GM12864 (cell line): Measurements from ENCODE around the gene DDX41.

Experiments used
- DNase-seq: peaks from one replicate; pipeline ENCODE4 v3.0.0-alpha.2; 2011; ENCODE audit warnings: low read depth
- H3K4me3 ChIP-seq: 2 replicates; pipeline ENCODE4 v1.5.1; 2011; ENCODE audit warnings: mild to moderate bottlenecking, low read depth, low read length, control low read depth
- CTCF ChIP-seq: IDR thresholded peaks from 2 replicates; pipeline ENCODE4 v1.5.1; 2011; ENCODE audit warnings: low read depth, mild to moderate bottlenecking, moderate library complexity, low read length, control low read depth, inconsistent platforms; ENCODE audit errors: missing control alignments

Gene DDX41

DNA sequence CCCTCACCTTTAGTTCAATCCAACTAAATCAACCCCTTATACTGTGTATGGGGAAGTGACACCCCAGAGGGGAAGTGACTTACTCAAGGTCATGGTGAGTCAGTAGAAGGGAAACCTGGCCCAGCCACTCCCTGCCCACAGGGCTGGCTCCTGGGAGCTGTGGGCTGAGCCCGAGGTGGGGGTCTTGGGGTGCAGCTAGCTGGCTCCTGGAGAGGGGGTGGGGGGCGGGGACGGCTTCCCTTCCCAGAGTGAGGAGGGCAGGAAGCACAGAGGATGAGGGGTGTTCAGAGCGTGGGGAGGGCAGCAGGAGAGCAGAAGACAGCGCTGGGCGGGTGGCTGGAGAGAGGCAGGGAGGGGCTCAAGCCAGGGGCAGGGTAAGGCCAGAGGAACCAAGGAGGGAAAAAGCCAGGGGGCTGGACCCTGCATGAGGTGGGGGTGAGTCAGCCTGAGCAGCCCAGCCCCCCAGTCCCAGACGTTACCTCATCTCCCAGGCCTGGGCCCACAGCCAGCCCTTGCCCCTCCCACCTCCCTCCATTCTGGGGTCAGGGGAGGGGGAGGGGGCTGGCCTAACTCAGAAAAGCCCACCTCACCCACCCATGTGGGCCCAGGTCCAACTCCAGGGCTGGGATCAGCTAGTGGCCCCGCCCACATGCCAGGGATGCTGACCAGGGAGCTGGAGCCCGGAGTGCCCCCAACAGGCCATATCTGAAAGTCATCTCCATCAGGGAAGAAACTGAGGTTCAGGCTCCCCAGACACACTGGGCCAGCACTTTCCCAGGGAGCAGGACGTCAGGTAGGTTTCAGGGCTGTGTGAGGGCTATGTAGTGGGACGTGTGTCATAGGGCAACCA is 22.2 kb downstream of the DDX41 start:
- DNase-seq, result no peak
- TF ChIP-seq CTCF, result no peak
- H3K4me3 ChIP-seq, result no peak overlapping the region

- TF ChIP-seq CTCF, result no peak
- no peak overlapping the region for H3K4me3 ChIP-seq
- no peak for DNase-seq
Measured at GRCh38 chr5:177493795-177494345, 22.9 kb downstream of the DDX41 start.

DNA sequence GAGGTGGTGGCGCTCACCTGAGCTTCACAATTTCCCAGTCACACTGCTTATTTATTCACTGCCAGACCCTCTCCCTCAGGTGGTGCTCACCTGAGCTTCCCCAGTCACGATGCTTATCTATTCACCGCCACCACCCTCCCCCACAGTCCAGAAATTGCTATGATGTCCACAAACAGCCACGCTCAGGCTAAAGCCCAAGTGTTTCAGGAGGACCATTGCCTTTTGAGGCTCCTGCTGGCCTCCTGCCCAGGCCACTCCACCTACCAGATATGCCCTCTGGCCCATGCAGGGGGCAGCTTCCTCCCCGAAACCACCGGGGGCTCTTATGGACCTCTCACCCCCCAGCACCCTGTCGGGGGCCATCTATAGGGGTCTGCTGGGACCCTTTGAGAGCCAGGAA is 23.9 kb downstream of the DDX41 start:
- H3K4me3 ChIP-seq, result no peak overlapping the region
- DNase-seq, result no peak

DNA sequence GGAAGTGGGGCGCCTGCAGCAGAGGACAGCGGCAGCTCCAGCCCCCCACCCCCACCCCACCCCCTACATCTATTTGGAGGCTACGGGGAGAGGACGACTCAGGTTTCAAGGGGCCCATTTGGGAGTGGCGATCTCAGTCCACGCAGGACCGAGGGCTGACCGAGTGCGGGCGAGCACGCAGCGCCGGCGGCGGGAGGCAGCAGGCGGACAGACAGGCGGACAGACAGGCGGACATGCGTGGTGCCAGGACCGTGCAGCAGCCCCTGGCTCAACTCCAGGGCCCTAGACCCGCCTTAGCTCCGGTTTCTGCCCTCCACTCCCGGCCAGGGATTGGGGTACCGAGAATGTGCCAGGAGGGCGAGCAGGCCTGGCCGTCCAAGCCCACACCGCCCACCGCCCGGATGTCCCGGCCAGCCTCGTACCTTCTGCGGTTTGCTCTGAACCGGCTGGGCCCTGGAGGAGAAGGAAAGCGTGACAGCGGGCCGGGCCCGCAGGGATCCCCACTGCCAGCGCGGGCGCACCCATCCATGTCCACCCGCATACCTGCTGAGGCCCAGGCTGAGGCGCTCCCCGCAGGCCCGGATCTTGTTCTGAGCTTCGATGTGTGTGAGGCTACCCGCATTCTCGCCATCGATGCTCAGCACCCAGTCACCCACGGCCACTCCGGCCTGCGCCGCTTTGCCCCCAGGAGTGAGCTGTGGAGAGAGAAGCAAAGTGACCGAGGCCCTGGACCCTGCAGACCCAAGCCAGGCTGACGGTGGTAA is 24.6 kb downstream of the DDX41 start:
- no peak overlapping the region for H3K4me3 ChIP-seq
- no peak for DNase-seq
- TF ChIP-seq CTCF, result no peak

More for the DNA sequence above, 23.9 kb downstream of the DDX41 start:
- TF ChIP-seq CTCF, result no peak

- DNase-seq, result no peak
- no peak overlapping the region for H3K4me3 ChIP-seq
- TF ChIP-seq CTCF, result peak; percentile 79
Measured at GRCh38 chr5:177491429-177491945, 25.3 kb downstream of the DDX41 start.

DNA sequence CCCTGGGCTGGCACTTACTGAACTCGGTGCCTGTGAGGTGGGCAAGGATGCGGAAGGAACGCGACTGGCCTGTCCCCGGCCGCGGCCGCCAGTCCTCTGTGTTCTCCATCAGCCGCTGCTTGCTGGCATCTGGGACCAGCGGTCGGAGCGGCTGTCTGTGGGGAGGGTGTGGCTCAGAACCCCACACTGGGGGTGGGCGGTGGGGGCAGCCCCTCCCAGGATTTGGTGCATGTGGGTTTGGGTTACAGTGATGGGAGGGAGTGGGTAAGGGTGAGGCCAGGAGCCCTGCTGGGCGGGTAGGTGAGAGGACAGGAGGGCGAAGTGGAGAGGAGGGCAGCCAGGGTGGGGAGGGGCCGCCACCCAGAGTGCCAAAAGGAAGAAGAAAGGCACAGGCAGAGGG is 25.8 kb downstream of the DDX41 start:
- H3K4me3 ChIP-seq, result no peak overlapping the region
- DNase-seq, result no peak
- no peak for TF ChIP-seq CTCF
